ENCODE measurements around the gene DENND1A.

Gene DENND1A

GRCh38 chr9:123454361-123454760, 475.6 kb downstream of the DENND1A start:
- Histone ChIP-seq H3K36me3 (ENCODE audit: control insufficient read depth, insufficient read depth, low read length) (no peaks in the 10 kb centered on the region), H3K27ac (ENCODE audit: low read length) (no peak overlapping the region), H3K4me1 (ENCODE audit: control insufficient read depth, insufficient read depth, low read length) (no peaks in the 10 kb centered on the region), H3K27me3 (ENCODE audit: control insufficient read depth, insufficient read depth, low read length) (no peaks in the 10 kb centered on the region), H3K9me3 (ENCODE audit: control insufficient read depth, insufficient read depth, low read length) (no peaks in the 10 kb centered on the region), H3K4me3 (ENCODE audit: low read length) (no peak overlapping the region)
- no CpG with 5 or more reads among the region's 3 CpGs for WGBS (ENCODE audit: insufficient coverage, insufficient read length)
- DNase-seq (ENCODE audit: low read depth, low spot score) = no peak

- H3K9me3 ChIP-seq (ENCODE audit: control insufficient read depth, insufficient read depth, low read length) = no peaks in the 10 kb centered on the region
- WGBS (ENCODE audit: insufficient coverage, insufficient read length) = no CpG with 5 or more reads among the region's 7 CpGs
- H3K27ac ChIP-seq (ENCODE audit: low read length) = no peak overlapping the region
- no peak for DNase-seq (ENCODE audit: low read depth, low spot score)
- no peaks in the 10 kb centered on the region for H3K4me1 ChIP-seq (ENCODE audit: control insufficient read depth, insufficient read depth, low read length)
- H3K27me3 ChIP-seq (ENCODE audit: control insufficient read depth, insufficient read depth, low read length) = no peaks in the 10 kb centered on the region
- H3K4me3 ChIP-seq (ENCODE audit: low read length) = no peak overlapping the region
- H3K36me3 ChIP-seq (ENCODE audit: control insufficient read depth, insufficient read depth, low read length) = no peaks in the 10 kb centered on the region
These were observed 476.1 kb downstream of the DENND1A start for GRCh38 chr9:123453831-123454321.

- H3K27ac ChIP-seq (ENCODE audit: low read length) = no peak overlapping the region
- no peaks in the 10 kb centered on the region for H3K4me1 ChIP-seq (ENCODE audit: control insufficient read depth, insufficient read depth, low read length)
- H3K27me3 ChIP-seq (ENCODE audit: control insufficient read depth, insufficient read depth, low read length) = no peaks in the 10 kb centered on the region
- no peaks in the 10 kb centered on the region for H3K36me3 ChIP-seq (ENCODE audit: control insufficient read depth, insufficient read depth, low read length)
- H3K4me3 ChIP-seq (ENCODE audit: low read length) = no peak overlapping the region
- DNase-seq (ENCODE audit: low read depth, low spot score) = no peak
- WGBS (ENCODE audit: insufficient coverage, insufficient read length) = no CpG with 5 or more reads among the region's 14 CpGs
- no peaks in the 10 kb centered on the region for H3K9me3 ChIP-seq (ENCODE audit: control insufficient read depth, insufficient read depth, low read length)
These were observed 476.8 kb downstream of the DENND1A start for GRCh38 chr9:123453076-123453667.

GRCh38 chr9:123450996-123451395, 478.9 kb downstream of the DENND1A start:
- WGBS (ENCODE audit: insufficient coverage, insufficient read length) = no CpG with 5 or more reads among the region's 6 CpGs
- DNase-seq (ENCODE audit: low read depth, low spot score) = no peak

GRCh38 chr9:123450098-123450770, 479.7 kb downstream of the DENND1A start:
- H3K9me3 ChIP-seq (ENCODE audit: control insufficient read depth, insufficient read depth, low read length) = no peaks in the 10 kb centered on the region
- no peaks in the 10 kb centered on the region for H3K4me1 ChIP-seq (ENCODE audit: control insufficient read depth, insufficient read depth, low read length)
- no peak overlapping the region for H3K4me3 ChIP-seq (ENCODE audit: low read length)
- DNase-seq (ENCODE audit: low read depth, low spot score) = no peak
- no peak overlapping the region for H3K27ac ChIP-seq (ENCODE audit: low read length)
- no CpG with 5 or more reads among the region's 12 CpGs for WGBS (ENCODE audit: insufficient coverage, insufficient read length)
- H3K27me3 ChIP-seq (ENCODE audit: control insufficient read depth, insufficient read depth, low read length) = no peaks in the 10 kb centered on the region
- no peaks in the 10 kb centered on the region for H3K36me3 ChIP-seq (ENCODE audit: control insufficient read depth, insufficient read depth, low read length)

More at GRCh38 chr9:123450996-123451395, 478.9 kb downstream of the DENND1A start:
- no peaks in the 10 kb centered on the region for H3K36me3 ChIP-seq (ENCODE audit: control insufficient read depth, insufficient read depth, low read length)
- no peaks in the 10 kb centered on the region for H3K4me1 ChIP-seq (ENCODE audit: control insufficient read depth, insufficient read depth, low read length)
- H3K9me3 ChIP-seq (ENCODE audit: control insufficient read depth, insufficient read depth, low read length) = no peaks in the 10 kb centered on the region
- H3K27me3 ChIP-seq (ENCODE audit: control insufficient read depth, insufficient read depth, low read length) = no peaks in the 10 kb centered on the region
- no peak overlapping the region for H3K27ac ChIP-seq (ENCODE audit: low read length)
- H3K4me3 ChIP-seq (ENCODE audit: low read length) = no peak overlapping the region

GRCh38 chr9:123447934-123448646, 481.8 kb downstream of the DENND1A start:
- Histone ChIP-seq H3K4me1 (ENCODE audit: control insufficient read depth, insufficient read depth, low read length) (no peaks in the 10 kb centered on the region), H3K27me3 (ENCODE audit: control insufficient read depth, insufficient read depth, low read length) (no peaks in the 10 kb centered on the region), H3K36me3 (ENCODE audit: control insufficient read depth, insufficient read depth, low read length) (no peaks in the 10 kb centered on the region), H3K4me3 (ENCODE audit: low read length) (no peak overlapping the region), H3K9me3 (ENCODE audit: control insufficient read depth, insufficient read depth, low read length) (no peaks in the 10 kb centered on the region), H3K27ac (ENCODE audit: low read length) (no peak overlapping the region)
- no CpG with 5 or more reads among the region's 9 CpGs for WGBS (ENCODE audit: insufficient coverage, insufficient read length)
- DNase-seq (ENCODE audit: low read depth, low spot score) = no peak

GRCh38 chr9:123445981-123446610, 483.8 kb downstream of the DENND1A start:
- H3K4me3 ChIP-seq (ENCODE audit: low read length) = no peak overlapping the region
- H3K27ac ChIP-seq (ENCODE audit: low read length) = no peak overlapping the region
- no peak for DNase-seq (ENCODE audit: low read depth, low spot score)
- H3K4me1 ChIP-seq (ENCODE audit: control insufficient read depth, insufficient read depth, low read length) = no peaks in the 10 kb centered on the region
- no peaks in the 10 kb centered on the region for H3K27me3 ChIP-seq (ENCODE audit: control insufficient read depth, insufficient read depth, low read length)
- H3K9me3 ChIP-seq (ENCODE audit: control insufficient read depth, insufficient read depth, low read length) = no peaks in the 10 kb centered on the region
- no peaks in the 10 kb centered on the region for H3K36me3 ChIP-seq (ENCODE audit: control insufficient read depth, insufficient read depth, low read length)
- WGBS (ENCODE audit: insufficient coverage, insufficient read length) = no CpG with 5 or more reads among the region's 10 CpGs

- H3K27me3 ChIP-seq (ENCODE audit: control insufficient read depth, insufficient read depth, low read length) = no peaks in the 10 kb centered on the region
- H3K9me3 ChIP-seq (ENCODE audit: control insufficient read depth, insufficient read depth, low read length) = no peaks in the 10 kb centered on the region
- H3K4me1 ChIP-seq (ENCODE audit: control insufficient read depth, insufficient read depth, low read length) = no peaks in the 10 kb centered on the region
- no peak for DNase-seq (ENCODE audit: low read depth, low spot score)
- no CpG with 5 or more reads among the region's 7 CpGs for WGBS (ENCODE audit: insufficient coverage, insufficient read length)
- no peak overlapping the region for H3K27ac ChIP-seq (ENCODE audit: low read length)
- H3K4me3 ChIP-seq (ENCODE audit: low read length) = no peak overlapping the region
- H3K36me3 ChIP-seq (ENCODE audit: control insufficient read depth, insufficient read depth, low read length) = no peaks in the 10 kb centered on the region
These were observed 484.8 kb downstream of the DENND1A start for GRCh38 chr9:123445116-123445515.

GRCh38 chr9:123441769-123442168, 488.2 kb downstream of the DENND1A start:
- DNase-seq (ENCODE audit: low read depth, low spot score) = no peak
- H3K9me3 ChIP-seq (ENCODE audit: control insufficient read depth, insufficient read depth, low read length) = no peaks in the 10 kb centered on the region
- no peaks in the 10 kb centered on the region for H3K4me1 ChIP-seq (ENCODE audit: control insufficient read depth, insufficient read depth, low read length)
- no peaks in the 10 kb centered on the region for H3K27me3 ChIP-seq (ENCODE audit: control insufficient read depth, insufficient read depth, low read length)
- H3K36me3 ChIP-seq (ENCODE audit: control insufficient read depth, insufficient read depth, low read length) = no peaks in the 10 kb centered on the region
- H3K4me3 ChIP-seq (ENCODE audit: low read length) = no peak overlapping the region
- H3K27ac ChIP-seq (ENCODE audit: low read length) = no peak overlapping the region

- H3K36me3 ChIP-seq (ENCODE audit: control insufficient read depth, insufficient read depth, low read length) = no peaks in the 10 kb centered on the region
- no peaks in the 10 kb centered on the region for H3K27me3 ChIP-seq (ENCODE audit: control insufficient read depth, insufficient read depth, low read length)
- DNase-seq (ENCODE audit: low read depth, low spot score) = no peak
- no peaks in the 10 kb centered on the region for H3K9me3 ChIP-seq (ENCODE audit: control insufficient read depth, insufficient read depth, low read length)
- no peaks in the 10 kb centered on the region for H3K4me1 ChIP-seq (ENCODE audit: control insufficient read depth, insufficient read depth, low read length)
- no peak overlapping the region for H3K4me3 ChIP-seq (ENCODE audit: low read length)
- no CpG with 5 or more reads among the region's 11 CpGs for WGBS (ENCODE audit: insufficient coverage, insufficient read length)
- H3K27ac ChIP-seq (ENCODE audit: low read length) = no peak overlapping the region
These were observed 489.7 kb downstream of the DENND1A start for GRCh38 chr9:123440256-123440655.

Data from iPS DF 6.9 (cell line).